ENCODE data around the gene TMPO. TPM values are rescaled to one million over a fixed set of nuclear protein-coding genes. Genes with fewer than 3 reads are reported as not detected.
A peak's percentile ranks its signal among the peaks of the same experiment; 100 is the strongest.

The TMPO gene
- total and polyA plus RNA-seq, 2 donors from 2014 or later = 13.9 to 55.5 TPM

GRCh38 chr12:98513379-98514322 lies 1.7 kb upstream of the TMPO start:
- Histone ChIP-seq H3K9ac (ENCODE audit: low read length in 3 of 3) (peak overlapping the region in 1 of 3 donors; percentile 96), H3K27ac (ENCODE audit: low read depth in 2 of 2, low read length in 2 of 2) (no peak overlapping the region), H3K36me3 (ENCODE audit: control insufficient read depth in 2 of 3, insufficient read depth in 3 of 3, low read length in 3 of 3) (no peaks in the 10 kb centered on the region), H3K27me3 (ENCODE audit: control insufficient read depth, insufficient read depth, low read length) (no peaks in the 10 kb centered on the region), H3K9me3 (ENCODE audit: control insufficient read depth in 2 of 3, insufficient read depth in 1 of 3, low read length in 3 of 3) (no peaks in the 10 kb centered on the region), H3K4me1 (ENCODE audit: control insufficient read depth in 2 of 3, insufficient read depth in 2 of 3, low read depth in 1 of 3, low read length in 3 of 3) (peaks cover 0 to 8% (median 3%) of the 10 kb centered on the region in 3 donors), H3K4me3 (ENCODE audit: low read length in 3 of 3) (peak overlapping the region in 2 of 3 donors; percentile 93 to 94)
- intact Hi-C loops (cut with DNase I) = no loop called here
- DNase-seq (peak in 2 of 5 donors; percentile 53 to 61), FAIRE-seq (no peak)
- TF ChIP-seq, protein P1, sequence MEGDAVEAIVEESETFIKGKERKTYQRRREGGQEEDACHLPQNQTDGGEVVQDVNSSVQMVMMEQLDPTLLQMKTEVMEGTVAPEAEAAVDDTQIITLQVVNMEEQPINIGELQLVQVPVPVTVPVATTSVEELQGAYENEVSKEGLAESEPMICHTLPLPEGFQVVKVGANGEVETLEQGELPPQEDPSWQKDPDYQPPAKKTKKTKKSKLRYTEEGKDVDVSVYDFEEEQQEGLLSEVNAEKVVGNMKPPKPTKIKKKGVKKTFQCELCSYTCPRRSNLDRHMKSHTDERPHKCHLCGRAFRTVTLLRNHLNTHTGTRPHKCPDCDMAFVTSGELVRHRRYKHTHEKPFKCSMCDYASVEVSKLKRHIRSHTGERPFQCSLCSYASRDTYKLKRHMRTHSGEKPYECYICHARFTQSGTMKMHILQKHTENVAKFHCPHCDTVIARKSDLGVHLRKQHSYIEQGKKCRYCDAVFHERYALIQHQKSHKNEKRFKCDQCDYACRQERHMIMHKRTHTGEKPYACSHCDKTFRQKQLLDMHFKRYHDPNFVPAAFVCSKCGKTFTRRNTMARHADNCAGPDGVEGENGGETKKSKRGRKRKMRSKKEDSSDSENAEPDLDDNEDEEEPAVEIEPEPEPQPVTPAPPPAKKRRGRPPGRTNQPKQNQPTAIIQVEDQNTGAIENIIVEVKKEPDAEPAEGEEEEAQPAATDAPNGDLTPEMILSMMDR (IDR thresholded peaks at IDR 0.05; ENCODE audit: borderline replicate concordance, extremely low read depth, insufficient read depth) = no peak

DNA sequence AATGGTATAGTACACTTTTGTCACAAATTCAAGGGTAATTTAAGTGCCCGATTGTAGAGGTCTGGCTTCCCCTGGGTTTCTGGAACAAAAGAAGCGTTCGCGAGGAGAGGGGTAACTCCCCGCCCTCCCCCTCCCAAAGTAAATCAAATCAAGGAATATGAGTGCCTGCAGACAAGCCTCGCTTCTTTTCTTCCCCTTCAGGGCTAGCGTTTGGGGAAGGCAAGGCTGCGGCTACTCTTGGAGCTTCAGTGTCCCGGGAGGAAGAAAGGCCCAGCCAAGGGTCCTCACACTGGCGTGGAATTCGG lies 456 bp upstream of the TMPO start:
- peak overlapping the region; percentile 92 to 98 for H3K27ac ChIP-seq (ENCODE audit: low read depth in 2 of 2, low read length in 2 of 2)
- H3K36me3 ChIP-seq (ENCODE audit: control insufficient read depth in 2 of 3, insufficient read depth in 3 of 3, low read length in 3 of 3) = no peaks in the 10 kb centered on the region
- FAIRE-seq (no peak), DNase-seq (no peak)
- TF ChIP-seq, protein P1 (IDR thresholded peaks at IDR 0.05; ENCODE audit: borderline replicate concordance, extremely low read depth, insufficient read depth) = no peak
- peak overlapping the region; percentile 93 to 99 (median 94) for H3K4me3 ChIP-seq (ENCODE audit: low read length in 3 of 3)
- H3K4me1 ChIP-seq (ENCODE audit: control insufficient read depth in 2 of 3, insufficient read depth in 2 of 3, low read depth in 1 of 3, low read length in 3 of 3) = peaks cover 0 to 8% (median 3%) of the 10 kb centered on the region in 3 donors
- H3K9ac ChIP-seq (ENCODE audit: low read length in 3 of 3) = peak overlapping the region; percentile 96 to 99 (median 99)
- no peaks in the 10 kb centered on the region for H3K9me3 ChIP-seq (ENCODE audit: control insufficient read depth in 2 of 3, insufficient read depth in 1 of 3, low read length in 3 of 3)
- intact Hi-C loops (cut with DNase I) = no loop called here
- H3K27me3 ChIP-seq (ENCODE audit: control insufficient read depth, insufficient read depth, low read length) = no peaks in the 10 kb centered on the region

GRCh38 chr12:98516111-98516873 lies 902 bp downstream of the TMPO start:
- H3K36me3 ChIP-seq (ENCODE audit: control insufficient read depth in 2 of 3, insufficient read depth in 3 of 3, low read length in 3 of 3) = no peaks in the 10 kb centered on the region
- intact Hi-C loops (cut with DNase I) = no loop called here
- DNase-seq = peak; percentile 84 to 96 (median 88)
- H3K4me1 ChIP-seq (ENCODE audit: control insufficient read depth in 2 of 3, insufficient read depth in 2 of 3, low read depth in 1 of 3, low read length in 3 of 3) = peaks cover 0 to 8% (median 5%) of the 10 kb centered on the region in 3 donors
- H3K9ac ChIP-seq (ENCODE audit: low read length in 3 of 3) = peak overlapping the region; percentile 61 to 99 (median 95)
- peak overlapping the region; percentile 92 to 98 for H3K27ac ChIP-seq (ENCODE audit: low read depth in 2 of 2, low read length in 2 of 2)
- no peaks in the 10 kb centered on the region for H3K27me3 ChIP-seq (ENCODE audit: control insufficient read depth, insufficient read depth, low read length)
- no peak for FAIRE-seq
- peak overlapping the region; percentile 73 to 94 (median 90) for H3K4me3 ChIP-seq (ENCODE audit: low read length in 3 of 3)
- H3K9me3 ChIP-seq (ENCODE audit: control insufficient read depth in 2 of 3, insufficient read depth in 1 of 3, low read length in 3 of 3) = no peaks in the 10 kb centered on the region
- TF ChIP-seq, protein P1 (IDR thresholded peaks at IDR 0.05; ENCODE audit: borderline replicate concordance, extremely low read depth, insufficient read depth) = peak; percentile 75
